ENCODE measurements around the gene THSD4. TPM values are rescaled to one million over a fixed set of nuclear protein-coding genes. Genes with fewer than 3 reads are reported as not detected.

The THSD4 gene
- total and polyA plus RNA-seq, 2 of the 8 experiments (the other 6 are each of a cell fraction or from before 2014, with no cell fraction given): 2.5 to 6.2 TPM

DNA sequence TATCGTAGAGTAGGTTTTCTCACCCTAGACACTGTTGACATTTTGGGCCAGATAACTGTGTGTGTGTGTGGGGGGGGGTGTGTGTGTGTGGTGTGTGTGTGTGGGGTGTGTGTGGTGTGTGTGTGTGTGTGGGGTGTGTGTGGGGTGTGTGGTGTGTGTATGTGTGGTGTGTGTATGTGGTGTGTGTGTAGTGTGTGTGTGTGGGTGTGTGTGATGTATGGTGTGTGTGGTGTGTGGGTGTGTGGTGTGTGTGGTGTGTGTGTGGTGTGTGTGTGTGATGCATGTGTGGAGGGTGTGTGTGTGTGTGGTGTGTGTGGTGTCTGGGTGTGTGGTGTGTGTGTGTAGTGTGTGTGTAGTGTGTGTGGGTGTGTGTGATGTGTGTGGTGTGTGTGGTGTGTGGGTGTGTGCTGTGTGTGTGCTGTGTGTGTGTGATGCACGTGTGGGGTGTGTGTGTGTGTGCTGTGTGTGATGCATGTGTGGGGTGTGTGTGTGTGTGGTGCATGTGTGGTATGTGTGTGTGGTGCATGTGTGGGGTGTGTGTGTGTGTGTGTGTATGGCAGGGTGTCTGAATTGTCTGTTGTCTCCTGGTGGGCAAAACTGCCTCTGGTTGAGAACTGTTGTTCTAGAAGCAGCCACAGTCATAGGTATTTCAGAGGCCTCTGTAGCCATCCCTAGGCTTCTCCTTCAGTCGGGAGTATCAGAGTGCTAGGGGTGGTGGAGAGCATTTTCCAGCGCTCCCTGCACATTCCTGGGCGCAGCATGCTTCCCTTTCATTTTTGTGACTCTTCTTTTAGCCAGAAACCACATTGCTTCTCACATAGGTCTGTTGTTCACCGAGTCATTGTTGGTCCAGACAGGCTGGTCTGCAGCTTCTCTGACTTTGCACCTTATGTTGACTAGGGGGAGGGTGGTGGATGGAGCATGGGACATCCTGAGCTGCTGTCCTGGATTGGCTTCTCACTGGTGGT, 84.4 kb downstream of the THSD4 start:
- Histone ChIP-seq H2BK15ac (ENCODE audit: low read length) (peak overlapping the region; percentile 98), H3K79me1 (ENCODE audit: low read depth, low read length) (peaks cover 5% of the 10 kb centered on the region), H3K56ac (replicated peaks; ENCODE audit: insufficient read length, low read depth, low read length) (peak overlapping the region; percentile 100), H3K23ac (ENCODE audit: insufficient read length) (no peak overlapping the region), H4K5ac (ENCODE audit: insufficient read length, low read depth, low read length) (peak overlapping the region; percentile 5), H3K4ac (replicated peaks; ENCODE audit: insufficient read length, low read depth, low read length) (peak overlapping the region; percentile 100), H3K9ac (replicated peaks in 1 of 4; ENCODE audit: extremely low read depth in 1 of 4, low read depth in 3 of 4, low read length in 3 of 4) (peak overlapping the region in 3 of 4 experiments; percentile 6 to 32 (median 15); a peak in 3 of 7 replicates), H3K23me2 (ENCODE audit: low read depth, low read length) (peaks cover 6% of the 10 kb centered on the region; the same call in 1 of the 2 replicates), H2AFZ (ENCODE audit: low read length) (no peak overlapping the region), H3K9me3 (ENCODE audit: insufficient read depth in 2 of 2, low read depth in 1 of 2, low read length in 1 of 2) (no peaks in the 10 kb centered on the region), H2BK120ac (replicated peaks; ENCODE audit: low read depth, low read length) (peak overlapping the region; percentile 83), H3K4me3 (ENCODE audit: extremely low read depth in 1 of 4, insufficient read depth in 2 of 4, low read depth in 3 of 4, low read length in 4 of 4) (no peak overlapping the region), H2BK5ac (ENCODE audit: low read depth, low read length) (peak overlapping the region; percentile 67; the same call in 1 of the 2 replicates), H3K14ac (ENCODE audit: insufficient read length) (peak overlapping the region; percentile 4), H4K8ac (ENCODE audit: extremely low read depth, insufficient read depth, low read length) (peak overlapping the region; percentile 51), H3K36me3 (ENCODE audit: control insufficient read depth in 2 of 4, insufficient read depth in 4 of 4, low read length in 3 of 4) (no peaks in the 10 kb centered on the region; a peak in 1 of 8 replicates), H2BK20ac (ENCODE audit: low read length) (peak overlapping the region; percentile 52; the same call in 1 of the 2 replicates), H4K20me1 (replicated peaks in 1 of 2; ENCODE audit: control insufficient read depth in 1 of 2, insufficient read depth in 2 of 2, low read length in 2 of 2) (peaks cover 0 to 5% of the 10 kb centered on the region in 2 experiments), H2BK12ac (ENCODE audit: low read depth, low read length) (peak overlapping the region; percentile 98), H4K91ac (replicated peaks; ENCODE audit: insufficient read length, low read length) (peak overlapping the region; percentile 100), H3K27ac (ENCODE audit: low read depth, low read length) (peak overlapping the region; percentile 49; the same call in 1 of the 2 replicates), H3K79me2 (ENCODE audit: control insufficient read depth in 1 of 2, insufficient read depth in 2 of 2, low read length in 2 of 2) (no peaks in the 10 kb centered on the region), H3K27me3 (replicated peaks in 1 of 4; ENCODE audit: control insufficient read depth in 3 of 4, extremely low read depth in 1 of 4, insufficient read depth in 3 of 4, low read length in 3 of 4) (peaks cover 0 to 4% (median under 1%) of the 10 kb centered on the region in 4 experiments; a peak in 2 of 7 replicates), H3K4me2 (ENCODE audit: insufficient read depth in 1 of 2, low read depth in 2 of 2, low read length in 2 of 2) (no peak overlapping the region), H3K4me1 (replicated peaks in 1 of 4; ENCODE audit: control insufficient read depth in 3 of 4, insufficient read depth in 4 of 4, low read length in 3 of 4) (peaks cover 11 to 24% (median 21%) of the 10 kb centered on the region in 4 experiments), H2AK5ac (ENCODE audit: low read depth, low read length) (peak overlapping the region; percentile 98), H3K18ac (ENCODE audit: extremely low read depth, low read length) (peak overlapping the region; percentile 19; the same call in 1 of the 2 replicates)
- POLR2A ChIA-PET (ENCODE audit: partially characterized antibody): no interaction called here
- FAIRE-seq (peak; percentile 99), DNase-seq (ENCODE audit: low read depth in 1 of 2, low spot score in 2 of 2) (no peak)
- CTCF ChIA-PET (ENCODE audit: partially characterized antibody): interaction anchor here (1.1 to 1.3 kb wide), 2 partner anchors 11 to 17 kb away, joined by 3 read pairs; no protein-coding TSS in a partner anchor
- WGBS, 2 experiments (ENCODE audit: extremely low coverage in 1 of 2, insufficient coverage in 1 of 2, insufficient read length in 1 of 2, insufficient replicate concordance in 2 of 2, low coverage in 1 of 2, low lambda C conversion rate in 2 of 2, missing lambda C conversion rate in 1 of 2): 81% methylated on average over 6 of the region's 6 CpGs; no CpG with 5 or more reads in 1 of the 2 experiments
- TF ChIP-seq TAF1 (IDR thresholded peaks at IDR 0.05; ENCODE audit: low read depth, low read length): no peak
- TF ChIP-seq CHD2 (IDR thresholded peaks at IDR 0.05; ENCODE audit: low read length): no peak
- no peak for TF ChIP-seq SIN3A (conservative IDR thresholded peaks at IDR 0.05 in 1 of 2, IDR thresholded peaks at IDR 0.05 in 1 of 2; ENCODE audit: low read depth in 1 of 2, low read length in 2 of 2)
- TF ChIP-seq SP1 (IDR thresholded peaks at IDR 0.05; ENCODE audit: low read depth, low read length): no peak
- TF ChIP-seq MAFK (IDR thresholded peaks at IDR 0.05; ENCODE audit: low read depth, low read length): no peak
- no peak for TF ChIP-seq HDAC2 (IDR thresholded peaks at IDR 0.05; ENCODE audit: borderline replicate concordance in 1 of 2, low read depth in 2 of 2, low read length in 2 of 2)
- TF ChIP-seq RNF2 (IDR thresholded peaks at IDR 0.05; ENCODE audit: borderline replicate concordance, low read depth, low read length, missing control alignments, poor library complexity, severe bottlenecking): no peak
- no peak for TF ChIP-seq BRCA1 (IDR thresholded peaks at IDR 0.05; ENCODE audit: low read depth, low read length)
- TF ChIP-seq POLR2AphosphoS5 (IDR thresholded peaks at IDR 0.05; ENCODE audit: low read depth, low read length): no peak
- TF ChIP-seq KDM5A (IDR thresholded peaks at IDR 0.05; ENCODE audit: low read length): no peak

All from H1 (cell line).